ENCODE results near the gene UBE2F. TPM values are rescaled to one million over a fixed set of nuclear protein-coding genes. Genes with fewer than 3 reads are reported as not detected.

UBE2F gene
- total RNA-seq, 2 experiments from 2014 or later, result 19.9 to 27.1 TPM

GRCh38 chr2:238082151-238082550 is 115.3 kb downstream of the UBE2F start:
- no peaks in the 10 kb centered on the region for H3K9me2 ChIP-seq (ENCODE audit: insufficient read depth, low read length)
- ChIA-PET POLR2A (no interaction called here), CTCF (ENCODE audit: unreplicated experiment) (no interaction called here)
- no peak overlapping the region for H3K4me2 ChIP-seq (ENCODE audit: low read length)
- BruUV-seq (replicated peaks), result no TSS peak
- intact Hi-C loops (cut with micrococcal nuclease; ENCODE audit: unreplicated experiment), result no loop called here
- H3K4me3 ChIP-seq (ENCODE audit: low read depth, low read length, poor library complexity, severe bottlenecking), result no peak overlapping the region
- H3K27ac ChIP-seq (ENCODE audit: low read depth, low read length, poor library complexity, severe bottlenecking), result no peak overlapping the region
- peaks cover 9% of the 10 kb centered on the region; the same call in 1 of the 2 replicates for H3K9me3 ChIP-seq (ENCODE audit: low read length)
- no peaks in the 10 kb centered on the region for H4K20me1 ChIP-seq (ENCODE audit: insufficient read depth, low read length)
- H2AFZ ChIP-seq (ENCODE audit: low read length), result no peak overlapping the region
- no peaks in the 10 kb centered on the region for H3K79me2 ChIP-seq (ENCODE audit: insufficient read depth, low read depth, low read length)
- H3K4me1 ChIP-seq (ENCODE audit: insufficient read depth, low read length, poor library complexity, severe bottlenecking), result peaks cover 4% of the 10 kb centered on the region
- peaks cover 54% of the 10 kb centered on the region for H3K36me3 ChIP-seq (ENCODE audit: insufficient read depth, low read length)
- DNase-seq (ENCODE audit: low spot score), result no peak
- TF ChIP-seq CTCF (conservative IDR thresholded peaks at IDR 0.05; ENCODE audit: low read length), result no peak

GRCh38 chr2:238082827-238083226 is 116.0 kb downstream of the UBE2F start:
- no TSS peak for BruUV-seq (replicated peaks)
- Histone ChIP-seq H3K4me3 (ENCODE audit: low read depth, low read length, poor library complexity, severe bottlenecking) (no peak overlapping the region), H4K20me1 (ENCODE audit: insufficient read depth, low read length) (no peaks in the 10 kb centered on the region), H3K9me3 (ENCODE audit: low read length) (peaks cover 9% of the 10 kb centered on the region; the same call in 1 of the 2 replicates), H3K9me2 (ENCODE audit: insufficient read depth, low read length) (no peaks in the 10 kb centered on the region), H2AFZ (ENCODE audit: low read length) (no peak overlapping the region), H3K4me2 (ENCODE audit: low read length) (no peak overlapping the region), H3K79me2 (ENCODE audit: insufficient read depth, low read depth, low read length) (no peaks in the 10 kb centered on the region), H3K4me1 (ENCODE audit: insufficient read depth, low read length, poor library complexity, severe bottlenecking) (peaks cover 10% of the 10 kb centered on the region), H3K27ac (ENCODE audit: low read depth, low read length, poor library complexity, severe bottlenecking) (no peak overlapping the region), H3K36me3 (ENCODE audit: insufficient read depth, low read length) (peaks cover 54% of the 10 kb centered on the region)
- DNase-seq (ENCODE audit: low spot score), result no peak
- intact Hi-C loops (cut with micrococcal nuclease; ENCODE audit: unreplicated experiment), result no loop called here
- TF ChIP-seq EZH2phosphoT487 (IDR thresholded peaks at IDR 0.05; ENCODE audit: borderline replicate concordance, low read depth, low read length) (no peak), CTCF (conservative IDR thresholded peaks at IDR 0.05; ENCODE audit: low read length) (no peak)
- POLR2A ChIA-PET, result no interaction called here
- CTCF ChIA-PET (ENCODE audit: unreplicated experiment), result no interaction called here

GRCh38 chr2:238083919-238084318 is 117.1 kb downstream of the UBE2F start:
- POLR2A ChIA-PET, result no interaction called here
- H2AFZ ChIP-seq (ENCODE audit: low read length), result no peak overlapping the region
- no peaks in the 10 kb centered on the region for H4K20me1 ChIP-seq (ENCODE audit: insufficient read depth, low read length)
- H3K27ac ChIP-seq (ENCODE audit: low read depth, low read length, poor library complexity, severe bottlenecking), result no peak overlapping the region
- TF ChIP-seq CTCF (conservative IDR thresholded peaks at IDR 0.05; ENCODE audit: low read length), result no peak
- H3K36me3 ChIP-seq (ENCODE audit: insufficient read depth, low read length), result peaks cover 54% of the 10 kb centered on the region
- H3K79me2 ChIP-seq (ENCODE audit: insufficient read depth, low read depth, low read length), result no peaks in the 10 kb centered on the region
- CTCF ChIA-PET (ENCODE audit: unreplicated experiment), result no interaction called here
- DNase-seq (ENCODE audit: low spot score), result no peak
- BruUV-seq (replicated peaks), result no TSS peak
- H3K9me3 ChIP-seq (ENCODE audit: low read length), result peaks cover 9% of the 10 kb centered on the region; the same call in 1 of the 2 replicates
- no peak overlapping the region for H3K4me3 ChIP-seq (ENCODE audit: low read depth, low read length, poor library complexity, severe bottlenecking)
- peaks cover 10% of the 10 kb centered on the region for H3K4me1 ChIP-seq (ENCODE audit: insufficient read depth, low read length, poor library complexity, severe bottlenecking)
- intact Hi-C loops (cut with micrococcal nuclease; ENCODE audit: unreplicated experiment), result no loop called here
- H3K9me2 ChIP-seq (ENCODE audit: insufficient read depth, low read length), result no peaks in the 10 kb centered on the region
- no peak overlapping the region for H3K4me2 ChIP-seq (ENCODE audit: low read length)
